HG03060 (cell line): Measurements from ENCODE around the gene C1orf159.
"Not testable (repeated sequence)": the region's sequence is repeated elsewhere in the genome, so short reads cannot be mapped to it uniquely, and the experiment has no call there.

Experiments used
- ATAC-seq: cut with Tn5 transposase; IDR thresholded peaks from one replicate; pipeline ENCODE4 v1.9.1; 2021; ENCODE audit warnings: low read depth, moderate number of reproducible peaks; ENCODE audit not compliant: unreplicated experiment

The C1orf159 gene

GRCh38 chr1:1150100-1150499 is 34.2 kb upstream of the C1orf159 start:
- no peak for ATAC-seq

GRCh38 chr1:1149416-1149815 is 33.5 kb upstream of the C1orf159 start:
- ATAC-seq: no peak

GRCh38 chr1:1148569-1148968 is 32.7 kb upstream of the C1orf159 start:
- ATAC-seq: no peak

- ATAC-seq: no peak
Observed at GRCh38 chr1:1148061-1148460, 32.2 kb upstream of the C1orf159 start.

GRCh38 chr1:1146596-1146995 is 30.7 kb upstream of the C1orf159 start:
- ATAC-seq: no peak

GRCh38 chr1:1146026-1146425 is 30.1 kb upstream of the C1orf159 start:
- ATAC-seq: no peak

- ATAC-seq: no peak
Observed at GRCh38 chr1:1145547-1145914, 29.6 kb upstream of the C1orf159 start.

GRCh38 chr1:1144843-1145546 is 29.1 kb upstream of the C1orf159 start:
- no peak for ATAC-seq

GRCh38 chr1:1144122-1144842 is 28.4 kb upstream of the C1orf159 start:
- no peak for ATAC-seq

- no peak for ATAC-seq
Observed at GRCh38 chr1:1143636-1144035, 27.7 kb upstream of the C1orf159 start.

GRCh38 chr1:1142844-1143243 is 27.0 kb upstream of the C1orf159 start:
- no peak for ATAC-seq

- not testable (repeated sequence) for ATAC-seq
Observed at GRCh38 chr1:1142352-1142751, 26.5 kb upstream of the C1orf159 start.

GRCh38 chr1:1141911-1142250 is 26.0 kb upstream of the C1orf159 start:
- ATAC-seq: no peak

GRCh38 chr1:1141244-1141910 is 25.5 kb upstream of the C1orf159 start:
- ATAC-seq: no peak

- no peak for ATAC-seq
Observed at GRCh38 chr1:1140673-1141072, 24.8 kb upstream of the C1orf159 start.

GRCh38 chr1:1137256-1138045 is 21.6 kb upstream of the C1orf159 start:
- ATAC-seq: no peak

GRCh38 chr1:1136547-1137230 is 20.8 kb upstream of the C1orf159 start:
- ATAC-seq: no peak

- ATAC-seq: no peak
Observed at GRCh38 chr1:1135339-1136136, 19.6 kb upstream of the C1orf159 start.

GRCh38 chr1:1134300-1134970 is 18.5 kb upstream of the C1orf159 start:
- no peak for ATAC-seq
